ENCODE data around the gene VPS72. TPM values are rescaled to one million over a fixed set of nuclear protein-coding genes. Genes with fewer than 3 reads are reported as not detected.
"Not testable (repeated sequence)": the region's sequence is repeated elsewhere in the genome, so short reads cannot be mapped to it uniquely, and the experiment has no call there.

VPS72 gene
- polyA plus RNA-seq, 3 donors, result 63.9 to 81.9 (median 68.9) TPM

DNA sequence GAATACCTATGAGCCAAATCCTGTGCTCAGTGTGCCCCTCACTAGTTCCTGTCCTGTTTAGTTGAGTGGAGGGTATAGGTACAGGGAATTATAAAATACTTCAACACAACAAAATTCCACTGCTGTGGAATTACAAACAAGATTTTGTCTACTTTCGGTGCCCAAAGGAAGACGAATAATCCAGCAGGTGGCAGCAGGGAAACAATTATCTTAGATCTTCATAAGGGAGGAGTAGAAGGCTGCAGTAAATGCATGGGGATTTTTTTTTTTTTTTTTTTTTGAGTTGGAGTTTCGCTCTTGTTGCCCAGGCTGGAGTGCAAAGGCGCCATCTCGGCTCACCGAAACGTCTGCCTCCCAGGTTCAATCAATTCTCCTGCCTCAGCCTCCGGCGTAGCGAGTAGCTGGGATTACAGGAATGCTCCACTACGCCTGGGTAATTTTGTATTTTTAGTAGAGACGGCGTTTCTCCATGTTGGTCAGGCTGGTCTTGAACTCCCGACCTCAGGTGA, 6.3 kb upstream of the VPS72 start:
- DNase-seq (ENCODE audit: extremely low read depth in 1 of 11, low read depth in 9 of 11, low spot score in 4 of 11), result peak in 10 of 11 donors; percentile 53 to 86 (median 70)

DNA sequence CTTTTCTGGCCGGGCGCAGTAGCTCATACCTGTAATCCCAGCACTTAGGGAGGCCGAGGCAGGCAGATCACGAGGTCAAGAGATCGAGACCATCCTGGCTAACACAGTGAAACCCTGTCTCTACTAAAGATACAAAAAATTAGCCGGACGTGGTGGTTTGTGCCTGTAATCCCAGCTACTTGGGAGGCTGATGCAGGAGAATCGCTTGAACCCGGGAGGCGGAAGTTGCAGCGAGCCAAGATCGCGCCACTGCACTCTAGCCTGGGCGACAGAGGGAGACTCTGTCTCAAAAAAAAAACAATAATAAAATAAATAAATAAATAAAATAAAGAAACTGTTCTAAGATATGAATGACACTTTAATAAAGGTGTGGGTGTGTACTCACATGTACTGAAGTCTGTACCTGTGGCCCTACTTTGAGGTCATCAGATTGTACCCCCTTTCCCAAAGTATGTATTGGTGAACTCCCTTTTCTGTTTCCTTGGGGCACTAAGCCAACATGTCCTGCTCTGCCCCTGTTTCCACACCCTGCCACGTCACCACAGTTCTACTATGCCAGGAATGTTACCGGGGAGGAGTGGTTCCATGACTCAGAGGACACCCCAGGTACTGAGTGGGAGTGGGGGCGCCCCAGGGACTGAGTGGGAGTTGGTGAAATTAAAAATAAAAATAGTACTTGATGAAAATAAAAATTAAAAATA, 5.0 kb upstream of the VPS72 start:
- not testable (repeated sequence) for DNase-seq (ENCODE audit: extremely low read depth in 1 of 11, low read depth in 9 of 11, low spot score in 4 of 11)

DNA sequence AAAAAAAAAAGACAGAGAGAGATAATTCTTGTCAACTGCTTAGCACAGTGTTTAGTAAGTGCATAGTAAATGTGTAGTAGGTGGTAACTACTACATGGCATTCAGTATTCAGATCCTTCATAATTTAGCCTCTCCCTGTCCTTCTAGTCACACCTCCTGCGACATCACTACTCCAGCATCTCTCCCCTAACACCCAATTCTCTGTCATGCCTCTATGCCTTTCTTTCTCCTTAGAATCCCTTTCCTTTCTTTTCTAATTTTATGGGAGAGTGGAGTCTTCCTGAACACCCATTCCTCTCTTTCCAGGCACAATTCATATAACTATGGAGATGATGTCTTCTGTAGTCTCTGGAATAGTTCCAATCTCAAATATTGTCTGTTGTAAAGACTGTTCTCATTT, 3.9 kb upstream of the VPS72 start:
- no peak for DNase-seq (ENCODE audit: extremely low read depth in 1 of 11, low read depth in 9 of 11, low spot score in 4 of 11)

DNA sequence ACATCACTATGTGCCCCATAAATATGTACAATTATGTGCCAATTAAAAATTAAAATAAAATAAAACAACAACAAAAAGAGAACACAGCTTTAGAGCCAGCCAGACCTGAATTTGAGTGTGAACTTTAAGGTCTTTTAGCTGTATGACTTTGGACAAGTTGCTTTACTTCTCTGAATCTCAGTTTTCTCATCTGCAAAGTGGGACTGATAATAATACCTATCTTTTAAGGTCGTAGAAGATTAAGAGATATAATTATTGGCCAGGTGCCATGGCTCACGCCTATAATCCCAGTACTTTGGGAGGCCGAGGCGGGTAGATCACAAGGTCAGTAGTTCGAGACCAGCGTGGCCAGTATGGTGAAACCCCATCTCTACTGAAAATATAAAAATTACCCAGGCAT, 3.3 kb upstream of the VPS72 start:
- DNase-seq (ENCODE audit: extremely low read depth in 1 of 11, low read depth in 9 of 11, low spot score in 4 of 11), result no peak

DNA sequence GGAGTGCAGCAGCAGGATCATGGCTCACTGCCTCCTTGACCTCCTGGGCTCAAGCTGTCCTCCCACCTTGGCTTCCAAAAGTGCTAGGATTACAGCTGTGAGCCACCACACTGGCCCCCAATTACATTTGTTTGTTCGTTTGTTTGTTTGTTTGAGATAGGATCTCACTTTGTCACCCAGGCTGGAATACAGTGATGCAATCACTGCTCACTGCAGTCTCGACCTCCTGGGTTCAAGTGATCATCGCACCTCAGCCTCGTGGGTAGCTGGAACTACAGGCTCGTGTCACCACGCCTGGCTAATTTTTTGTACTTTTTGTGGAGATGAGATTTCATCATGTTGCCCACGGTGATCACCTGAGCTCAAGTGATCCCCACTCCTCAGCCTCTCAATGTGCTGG, 2.0 kb upstream of the VPS72 start:
- DNase-seq (ENCODE audit: extremely low read depth in 1 of 11, low read depth in 9 of 11, low spot score in 4 of 11), result no peak

DNA sequence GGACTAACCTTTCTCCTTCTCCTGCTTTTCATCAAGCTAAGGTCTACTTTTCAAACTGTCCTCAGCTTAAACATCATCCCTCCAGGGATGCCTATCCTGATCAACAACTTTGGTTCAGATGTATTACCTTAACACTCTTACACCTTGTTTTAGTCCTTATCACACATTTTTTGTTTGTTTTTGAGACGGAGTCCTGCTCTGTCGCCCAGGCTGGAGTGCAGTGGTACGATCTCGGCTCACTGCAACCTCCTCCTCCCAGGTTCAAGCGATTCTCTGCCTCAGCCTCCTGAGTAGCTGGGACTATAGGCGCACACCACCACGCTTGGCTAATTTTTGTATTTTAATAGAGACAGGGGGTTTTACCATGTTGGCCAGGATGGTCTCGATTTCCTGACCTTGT, 1.3 kb downstream of the VPS72 start:
- not testable (repeated sequence) for DNase-seq (ENCODE audit: extremely low read depth in 1 of 11, low read depth in 9 of 11, low spot score in 4 of 11)

DNA sequence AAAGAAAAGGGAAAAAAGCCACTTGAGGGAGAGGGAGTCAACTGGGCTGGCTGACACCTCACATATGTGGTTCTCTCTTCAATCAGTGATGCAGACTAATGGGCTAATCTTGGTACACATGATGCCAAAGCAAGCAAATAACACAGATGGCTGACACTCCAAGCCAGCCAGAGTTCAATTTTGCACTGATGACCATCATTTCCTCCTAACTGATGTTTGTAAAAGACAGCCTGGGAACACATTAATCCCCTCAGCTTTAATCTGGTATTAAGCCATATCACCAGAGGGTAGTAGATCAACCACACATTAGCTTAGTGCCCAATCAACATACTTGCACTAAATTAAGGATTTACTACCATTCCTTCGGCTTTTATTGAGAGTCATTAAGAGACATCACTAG, 2.8 kb downstream of the VPS72 start:
- DNase-seq (ENCODE audit: extremely low read depth in 1 of 11, low read depth in 9 of 11, low spot score in 4 of 11), result no peak

DNA sequence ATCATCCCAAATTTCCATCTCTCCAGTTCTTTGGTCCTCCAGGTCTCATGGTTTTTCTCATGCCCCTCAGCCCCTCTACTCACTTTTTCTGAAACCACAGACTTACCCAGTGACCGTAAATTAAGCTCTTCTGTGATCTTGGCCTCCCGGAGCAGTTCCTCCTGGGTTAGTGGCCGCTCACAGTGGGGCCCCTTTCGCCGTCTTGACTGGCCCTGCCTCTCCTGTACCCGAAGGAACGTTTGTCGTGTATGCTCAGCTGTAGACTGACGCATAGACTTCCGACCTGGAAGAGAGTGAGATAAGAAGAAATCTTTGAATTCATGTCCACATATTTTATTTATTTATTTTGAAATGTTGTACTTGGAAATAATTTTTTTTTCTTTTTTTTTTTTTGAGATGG, 5.8 kb downstream of the VPS72 start:
- no peak for DNase-seq (ENCODE audit: extremely low read depth in 1 of 11, low read depth in 9 of 11, low spot score in 4 of 11)

DNA sequence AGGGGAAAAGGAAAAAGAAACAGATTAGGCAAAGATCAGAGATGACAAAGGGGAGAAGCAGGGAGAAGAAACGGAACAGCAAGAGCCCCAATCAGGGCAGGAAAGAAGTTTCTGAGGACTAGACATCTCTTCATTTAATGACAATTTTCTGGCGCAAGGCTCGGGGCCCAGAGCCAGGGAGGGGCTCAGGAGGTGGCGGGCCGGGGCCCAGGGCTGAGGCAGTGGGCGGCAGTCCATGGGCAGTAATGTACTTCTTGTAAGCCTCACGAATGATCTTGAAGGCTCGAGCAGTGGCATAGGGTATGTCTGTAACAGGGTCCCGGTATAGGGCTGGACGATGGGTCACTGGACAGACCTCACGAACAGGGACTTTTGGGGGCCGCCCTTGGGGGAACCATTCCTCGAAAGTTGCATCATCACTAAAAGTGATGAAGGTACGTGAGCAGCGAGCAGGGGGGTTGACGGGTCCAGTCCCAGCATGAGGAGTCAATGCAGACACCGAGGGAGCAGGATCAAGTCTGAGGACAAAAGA, 13.4 kb downstream of the VPS72 start:
- no peak for DNase-seq (ENCODE audit: extremely low read depth in 1 of 11, low read depth in 9 of 11, low spot score in 4 of 11)

DNA sequence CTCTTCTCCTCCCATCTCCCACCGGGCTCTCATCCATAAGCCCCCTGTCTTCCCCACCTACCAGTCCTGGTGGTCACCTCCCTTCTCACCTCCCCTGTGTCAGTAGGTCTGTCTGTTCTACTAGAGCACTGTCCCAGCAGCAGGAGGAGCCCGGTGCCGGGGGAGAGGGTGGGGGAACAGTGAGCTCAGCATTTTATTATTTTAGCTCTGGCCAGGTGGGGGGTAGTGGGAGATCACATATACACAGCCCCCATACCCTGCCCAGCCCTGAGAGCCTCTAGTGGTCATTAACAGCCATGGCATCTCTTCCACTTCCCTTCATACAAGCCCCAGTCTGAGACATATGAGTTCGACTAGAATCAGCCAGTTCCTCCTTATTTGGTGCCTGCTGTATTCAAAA, 14.1 kb downstream of the VPS72 start, which contains the start of gene TMOD4:
TSS of gene TMOD4 (minus strand) at position 119 of the 400 bp plus-strand sequence. CDS start 1,106 bp downstream, outside the sequence.
- no peak for DNase-seq (ENCODE audit: extremely low read depth in 1 of 11, low read depth in 9 of 11, low spot score in 4 of 11)

DNA sequence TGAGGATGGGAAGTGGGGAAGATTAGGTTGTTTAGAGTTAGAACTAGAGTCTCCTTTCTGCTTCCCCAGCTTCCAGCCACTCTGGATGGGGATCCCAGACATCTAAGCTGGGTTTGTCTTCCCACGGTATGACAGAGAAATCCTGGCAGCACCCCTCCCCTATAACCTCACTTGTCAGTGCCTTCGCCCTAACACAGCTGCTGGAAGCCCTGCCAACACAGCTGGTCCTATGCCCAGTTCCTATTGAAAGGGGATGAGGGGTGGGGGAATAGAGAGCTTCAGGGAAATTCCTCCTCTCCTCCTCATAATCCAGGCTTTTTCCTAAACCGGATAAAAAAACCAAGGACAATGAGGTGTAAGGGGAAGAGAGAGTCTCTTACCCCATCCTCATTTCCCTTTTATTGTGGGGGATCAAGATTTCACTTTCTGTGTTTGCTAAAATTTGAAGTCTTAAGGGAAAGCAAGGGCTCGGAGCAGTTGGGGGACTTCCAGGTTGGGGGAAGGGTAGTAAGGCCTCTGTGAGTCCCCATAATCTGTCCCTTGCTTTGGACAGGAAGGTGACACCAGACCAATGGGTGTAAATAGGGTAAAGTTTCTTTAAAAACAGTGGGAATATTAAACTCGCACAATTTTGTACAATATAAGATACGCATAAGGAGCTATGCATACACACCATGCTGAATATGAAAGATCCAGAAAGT, 14.8 kb downstream of the VPS72 start:
- DNase-seq (ENCODE audit: extremely low read depth in 1 of 11, low read depth in 9 of 11, low spot score in 4 of 11), result no peak

DNA sequence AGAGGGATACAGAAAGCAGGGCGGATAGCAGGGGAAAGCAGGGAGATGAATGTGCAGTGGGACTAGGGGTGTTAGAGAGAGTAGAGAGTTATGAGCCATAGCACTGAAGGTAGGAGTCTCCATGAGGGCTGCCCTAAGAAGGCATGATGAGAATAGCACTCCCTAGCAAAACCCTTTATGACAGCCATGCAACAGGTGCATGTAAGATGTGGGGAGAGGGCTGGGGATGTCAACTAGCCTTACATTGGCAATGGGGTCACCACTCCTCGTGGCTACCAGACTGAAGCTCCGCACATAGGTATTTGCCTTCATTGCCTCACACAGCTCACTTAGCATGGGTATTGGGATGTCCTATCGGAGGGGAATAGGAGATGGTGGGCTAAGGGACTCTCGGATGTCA, 18.8 kb downstream of the VPS72 start:
- no peak for DNase-seq (ENCODE audit: extremely low read depth in 1 of 11, low read depth in 9 of 11, low spot score in 4 of 11)

DNA sequence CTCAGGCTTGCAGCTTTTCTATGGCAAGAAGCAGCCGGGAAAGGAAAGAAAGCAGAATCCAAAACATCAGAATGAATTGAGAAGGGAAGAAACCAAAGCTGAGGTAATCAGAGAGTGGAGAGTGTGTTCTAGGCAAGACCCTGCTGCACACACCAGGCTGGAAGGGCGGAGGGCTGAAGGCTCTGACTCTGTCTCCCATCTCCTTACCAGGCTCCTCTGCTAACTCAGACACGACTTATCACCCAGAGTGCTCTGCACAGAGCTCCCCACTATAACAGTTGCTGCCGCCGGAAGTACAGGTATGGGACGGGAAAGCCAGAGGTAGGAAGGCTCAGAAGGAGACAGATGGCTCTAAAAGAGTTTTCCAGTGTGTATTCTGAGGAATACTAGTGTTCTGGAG, 22.9 kb downstream of the VPS72 start:
- no peak for DNase-seq (ENCODE audit: extremely low read depth in 1 of 11, low read depth in 9 of 11, low spot score in 4 of 11)

DNA sequence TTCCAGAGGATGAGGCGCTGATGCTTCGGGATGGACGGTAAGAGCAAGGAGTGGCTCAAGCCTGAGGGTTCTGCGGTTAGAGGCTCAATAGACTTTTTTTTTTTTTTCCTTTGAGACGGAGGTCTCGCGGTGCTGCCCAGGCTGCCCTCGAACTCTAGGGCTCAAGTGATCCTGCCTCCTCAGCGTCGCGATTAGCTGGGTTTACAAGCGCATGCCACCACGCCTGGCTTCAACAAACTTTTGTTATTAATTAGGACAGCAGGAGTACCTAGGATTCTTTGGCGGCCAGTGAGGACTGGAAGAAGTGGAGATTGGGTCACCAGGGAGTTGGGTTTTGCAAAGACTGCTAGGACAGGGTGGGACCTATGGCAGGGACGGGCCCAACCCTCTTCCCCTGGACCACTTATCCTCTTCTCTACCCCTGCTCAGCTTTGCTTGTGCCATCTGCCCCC, 23.5 kb downstream of the VPS72 start:
- DNase-seq (ENCODE audit: extremely low read depth in 1 of 11, low read depth in 9 of 11, low spot score in 4 of 11), result peak in 1 of 11 donors; percentile 18

DNA sequence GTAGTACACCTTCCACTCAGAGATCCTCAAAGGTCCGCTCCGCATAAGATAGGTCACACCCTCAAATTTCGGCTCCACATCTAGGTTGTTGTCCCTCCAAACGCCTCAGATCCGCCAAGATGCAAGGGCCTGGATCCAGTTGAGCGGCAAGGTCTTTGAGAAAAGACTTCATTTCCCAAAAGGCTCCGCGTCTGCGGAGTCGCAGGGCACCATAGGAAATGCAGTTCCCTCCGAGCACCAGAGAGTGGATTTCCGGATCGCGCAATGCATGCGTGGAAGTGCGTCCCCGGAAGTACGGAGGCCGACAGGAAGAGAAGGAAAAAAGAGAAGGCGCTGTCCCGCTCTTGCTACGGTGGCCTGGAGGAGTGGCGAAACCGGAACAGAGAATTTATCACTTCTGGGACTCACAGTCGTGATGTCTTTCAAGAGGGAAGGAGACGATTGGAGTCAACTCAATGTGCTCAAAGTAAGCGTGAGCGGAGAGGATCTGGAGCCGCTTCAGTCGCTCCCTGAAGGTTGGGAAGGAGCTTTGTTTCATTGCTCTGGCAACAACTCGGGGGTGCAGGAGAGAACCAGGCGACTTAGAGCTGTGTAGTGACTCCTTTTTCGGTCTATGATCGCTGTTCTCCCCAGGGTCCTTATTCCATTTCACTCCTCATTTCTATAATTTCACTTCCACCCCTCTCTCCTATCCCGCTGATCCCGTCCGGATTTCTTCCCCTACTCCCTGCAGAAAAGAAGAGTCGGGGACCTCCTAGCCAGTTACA, 24.1 kb downstream of the VPS72 start, which contains the start of the genes LYSMD1 and SCNM1:
TSS of gene LYSMD1 (minus strand) at position 165 of the 767 bp plus-strand sequence. CDS start 644 bp downstream, outside the sequence.
TSS of gene SCNM1 (plus strand) at position 407 of the 767 bp plus-strand sequence. CDS start at position 416, 9 bp downstream.
- peak; percentile 95 to 99 (median 97) for DNase-seq (ENCODE audit: extremely low read depth in 1 of 11, low read depth in 9 of 11, low spot score in 4 of 11)

DNA sequence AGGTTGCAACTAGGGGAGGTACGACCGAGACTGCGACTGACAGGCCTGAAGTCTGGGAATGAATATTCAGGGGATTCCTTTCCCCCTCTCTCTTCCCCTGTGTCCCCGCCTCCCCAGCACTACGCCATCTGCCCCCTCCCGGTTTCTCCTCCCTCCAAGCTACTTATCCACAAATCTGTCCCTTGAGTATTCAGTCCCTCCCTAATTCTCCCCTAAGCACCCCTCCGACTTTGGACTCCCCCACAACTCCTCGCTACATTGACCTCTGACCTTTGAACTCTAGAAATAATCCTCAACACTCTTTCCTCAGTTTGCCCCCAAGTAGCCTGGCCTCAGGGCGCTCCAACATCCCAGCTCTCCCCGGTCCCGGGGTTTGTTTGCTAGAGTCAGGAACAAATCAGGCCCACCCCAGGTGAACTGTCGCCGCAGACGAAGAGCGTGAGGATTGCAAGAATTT, 24.7 kb downstream of the VPS72 start:
- DNase-seq (ENCODE audit: extremely low read depth in 1 of 11, low read depth in 9 of 11, low spot score in 4 of 11), result peak in 6 of 11 donors; percentile 45 to 67 (median 58)

DNA sequence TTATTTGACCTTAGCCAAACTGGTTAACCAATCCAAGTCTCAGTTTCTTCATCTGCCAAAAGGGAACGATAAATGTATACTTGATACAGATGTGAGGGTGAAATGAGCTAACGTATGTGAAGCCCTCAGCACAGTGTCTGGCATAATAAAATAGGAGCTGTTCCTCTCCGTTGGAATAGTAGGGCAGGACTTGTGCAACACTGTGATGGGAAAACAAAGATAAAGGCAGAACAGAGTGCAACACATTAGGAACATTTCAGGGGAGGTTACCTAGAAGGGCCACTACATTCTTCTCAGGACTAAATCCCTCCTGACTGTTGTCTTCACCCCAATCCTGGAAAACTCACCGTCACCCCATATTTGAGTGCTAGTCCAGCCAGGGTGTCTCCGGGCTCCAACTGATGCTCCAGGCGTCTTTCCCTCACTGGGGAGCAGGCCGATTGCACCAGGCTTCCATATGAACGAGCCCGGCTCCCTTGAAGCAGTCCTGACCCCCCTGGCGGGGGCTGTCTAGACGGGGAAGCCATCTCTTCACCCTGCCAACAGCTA, 25.2 kb downstream of the VPS72 start:
- no peak for DNase-seq (ENCODE audit: extremely low read depth in 1 of 11, low read depth in 9 of 11, low spot score in 4 of 11)

DNA sequence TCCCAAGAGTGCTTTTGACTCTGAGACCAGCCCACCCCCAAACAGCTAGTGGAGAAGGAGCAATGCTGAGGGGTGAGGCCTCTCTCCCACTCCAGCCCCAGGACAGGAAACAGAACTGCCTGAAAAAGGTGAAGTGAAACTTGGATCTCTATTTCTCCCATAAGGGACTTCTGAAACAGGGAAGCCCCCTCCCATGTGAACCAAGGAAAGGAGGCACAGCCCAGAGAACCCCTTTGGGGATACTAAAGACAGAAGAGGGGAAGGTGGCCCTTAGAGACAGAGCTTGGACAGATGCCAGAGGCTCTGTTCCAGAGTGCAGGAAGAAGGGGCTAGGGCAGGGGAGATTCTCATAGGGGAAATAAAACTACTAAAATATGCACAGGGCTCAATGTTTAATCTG, 30.6 kb downstream of the VPS72 start:
- DNase-seq (ENCODE audit: extremely low read depth in 1 of 11, low read depth in 9 of 11, low spot score in 4 of 11), result no peak
